ENCODE data around the gene TMEM42. TPM values are rescaled to one million over a fixed set of nuclear protein-coding genes. Genes with fewer than 3 reads are reported as not detected.

Gene TMEM42
- total RNA-seq, 2 donors from 2014 or later, result 5.3 to 6.8 TPM

DNA sequence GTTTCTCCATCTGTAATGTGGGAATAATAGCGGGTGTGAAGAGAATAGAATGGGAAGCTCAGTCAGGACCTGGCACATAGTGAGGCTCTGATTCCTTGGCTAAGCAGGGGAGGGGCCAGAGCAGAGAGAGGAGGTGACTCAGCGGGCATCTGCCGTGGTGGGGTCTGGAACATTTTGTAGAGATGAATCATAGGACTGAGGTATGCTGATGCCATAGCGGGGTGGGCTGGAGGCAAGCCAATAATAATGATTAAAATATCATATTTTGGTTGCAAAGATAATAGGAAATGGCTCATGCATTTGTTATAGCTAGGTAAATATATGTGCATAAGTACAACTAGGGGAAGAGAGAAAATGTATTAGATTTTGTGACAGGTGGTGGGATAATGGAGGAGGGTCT lies 23.9 kb downstream of the TMEM42 start:
- no peaks in the 10 kb centered on the region for H3K4me1 Mint-ChIP-seq (ENCODE audit: low read depth in 2 of 2)
- peaks cover 6 to 15% of the 10 kb centered on the region in 2 donors for H3K27me3 Mint-ChIP-seq
- no peaks in the 10 kb centered on the region for H3K36me3 Mint-ChIP-seq
- DNase-seq (ENCODE audit: low spot score), result no peak
- no peak for ATAC-seq
- H3K4me3 Mint-ChIP-seq, result no peak overlapping the region
- H3K27ac Mint-ChIP-seq, result no peak overlapping the region
- H3K9me3 Mint-ChIP-seq, result no peaks in the 10 kb centered on the region

DNA sequence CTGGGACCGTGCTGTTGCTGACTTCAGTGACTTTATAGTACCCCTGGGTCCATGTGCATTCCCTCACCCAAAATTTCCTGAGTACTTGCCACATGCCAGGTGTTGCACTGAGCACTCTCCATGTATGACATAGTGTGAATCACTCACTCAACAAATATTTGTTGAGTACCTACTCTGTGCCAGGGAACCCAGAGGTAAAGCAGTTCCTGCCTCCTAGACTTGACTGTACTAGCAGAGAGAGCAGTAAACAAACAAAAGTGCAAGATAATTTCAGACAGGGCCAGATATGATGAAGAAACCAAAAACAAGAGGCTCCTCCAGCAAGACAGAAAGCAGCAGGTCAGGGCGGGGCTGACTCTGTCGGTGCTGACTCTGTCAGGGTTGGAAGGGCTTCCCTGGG lies 24.8 kb downstream of the TMEM42 start:
- no peaks in the 10 kb centered on the region for H3K36me3 Mint-ChIP-seq
- DNase-seq (ENCODE audit: low spot score) (no peak), ATAC-seq (peak in 1 of 2 donors; percentile 28)
- no peak overlapping the region for H3K27ac Mint-ChIP-seq
- H3K4me1 Mint-ChIP-seq (ENCODE audit: low read depth in 2 of 2), result no peaks in the 10 kb centered on the region
- no peaks in the 10 kb centered on the region for H3K9me3 Mint-ChIP-seq
- H3K4me3 Mint-ChIP-seq, result no peak overlapping the region
- H3K27me3 Mint-ChIP-seq, result peaks cover 6 to 15% of the 10 kb centered on the region in 2 donors

DNA sequence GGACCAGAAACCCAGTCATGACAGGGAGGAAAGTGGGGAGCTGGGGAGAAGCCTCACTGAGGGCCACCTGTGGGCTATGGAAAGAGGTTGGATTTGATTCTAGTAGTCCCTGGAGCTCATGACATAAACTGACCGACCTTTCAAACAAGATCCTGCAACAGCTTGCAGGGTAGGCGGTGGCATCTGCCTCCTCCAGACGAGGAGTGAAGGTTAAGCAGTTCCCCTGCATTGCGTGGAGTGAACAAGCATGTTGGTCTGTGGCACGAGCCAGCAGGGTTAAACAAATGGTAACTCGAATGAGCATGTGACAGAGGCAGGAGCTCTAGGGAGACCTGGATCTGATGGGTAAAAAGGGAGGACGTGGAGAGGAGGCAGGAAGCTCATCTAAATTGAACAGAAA lies 25.4 kb downstream of the TMEM42 start:
- Mint-ChIP-seq H3K9me3 (no peaks in the 10 kb centered on the region), H3K27me3 (peaks cover 6 to 15% of the 10 kb centered on the region in 2 donors), H3K4me1 (ENCODE audit: low read depth in 2 of 2) (no peaks in the 10 kb centered on the region), H3K27ac (no peak overlapping the region), H3K4me3 (no peak overlapping the region), H3K36me3 (no peaks in the 10 kb centered on the region)
- DNase-seq (ENCODE audit: low spot score), result no peak
- ATAC-seq, result no peak

DNA sequence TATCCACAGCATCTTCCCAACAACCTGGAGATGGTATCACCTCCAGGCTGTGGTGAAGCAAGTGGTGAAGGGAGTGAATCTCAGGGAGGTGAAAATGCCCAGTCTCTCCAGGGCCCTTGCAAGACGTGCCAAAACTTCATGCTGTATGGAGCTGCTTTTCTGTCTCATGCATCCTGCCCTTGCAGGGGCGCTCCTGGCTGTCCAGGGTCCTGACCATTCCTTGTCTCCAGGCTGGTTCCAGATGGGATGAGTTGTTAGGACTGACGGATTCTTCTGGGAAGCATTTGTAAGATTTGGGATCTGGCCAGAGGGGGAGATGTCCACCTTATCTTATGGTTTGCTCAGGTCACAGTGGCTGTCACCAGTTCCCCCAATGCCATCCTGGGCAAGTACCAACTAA lies 28.5 kb downstream of the TMEM42 start:
- H3K4me1 Mint-ChIP-seq (ENCODE audit: low read depth in 2 of 2), result no peaks in the 10 kb centered on the region
- H3K4me3 Mint-ChIP-seq, result no peak overlapping the region
- H3K27me3 Mint-ChIP-seq, result peaks cover 0 to 8% of the 10 kb centered on the region in 2 donors
- no peaks in the 10 kb centered on the region for H3K36me3 Mint-ChIP-seq
- ATAC-seq, result no peak
- DNase-seq (ENCODE audit: low spot score), result no peak
- no peaks in the 10 kb centered on the region for H3K9me3 Mint-ChIP-seq
- no peak overlapping the region for H3K27ac Mint-ChIP-seq

DNA sequence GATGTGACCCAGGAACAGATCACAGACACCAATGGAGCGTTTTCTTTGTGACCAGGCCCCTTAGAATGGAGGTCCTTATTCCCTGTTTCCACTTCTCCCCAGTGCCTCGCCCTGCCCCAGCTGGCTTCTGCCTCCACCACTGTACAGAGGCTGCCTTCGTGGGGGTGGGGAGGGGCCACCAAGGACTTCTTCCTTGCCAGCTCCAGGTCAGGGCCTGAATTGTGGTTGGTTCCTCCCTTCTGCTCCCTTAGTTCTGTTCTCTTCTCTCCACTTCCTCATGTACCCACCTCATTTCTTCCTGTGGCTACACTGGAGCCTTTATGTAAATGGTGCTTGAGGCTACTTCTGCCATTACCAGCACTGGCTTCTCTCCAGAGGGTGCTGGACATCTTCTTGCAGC lies 29.1 kb downstream of the TMEM42 start:
- peaks cover 0 to 8% of the 10 kb centered on the region in 2 donors for H3K27me3 Mint-ChIP-seq
- H3K27ac Mint-ChIP-seq, result no peak overlapping the region
- ATAC-seq (no peak), DNase-seq (ENCODE audit: low spot score) (no peak)
- no peaks in the 10 kb centered on the region for H3K36me3 Mint-ChIP-seq
- no peak overlapping the region for H3K4me3 Mint-ChIP-seq
- no peaks in the 10 kb centered on the region for H3K9me3 Mint-ChIP-seq
- no peaks in the 10 kb centered on the region for H3K4me1 Mint-ChIP-seq (ENCODE audit: low read depth in 2 of 2)

DNA sequence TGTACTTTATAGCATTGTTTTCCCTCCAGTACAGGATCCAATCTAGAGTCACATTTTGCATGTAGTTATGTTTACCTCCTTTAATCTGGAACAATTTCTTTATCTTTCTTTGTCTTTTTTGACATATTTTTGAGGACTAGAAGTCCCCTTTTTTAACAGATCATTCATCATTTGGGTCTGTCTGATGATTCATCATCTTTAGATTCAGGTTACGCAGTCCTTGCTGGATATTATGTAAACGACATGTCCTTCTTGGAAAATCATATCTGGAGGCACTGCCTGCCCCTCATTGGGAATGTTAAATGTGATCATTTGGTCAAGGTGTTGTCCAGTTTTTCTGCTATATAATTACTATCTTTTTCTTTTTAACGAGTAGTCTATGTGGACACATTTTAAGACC lies 31.0 kb downstream of the TMEM42 start:
- H3K4me1 Mint-ChIP-seq (ENCODE audit: low read depth in 2 of 2), result no peaks in the 10 kb centered on the region
- no peak for ATAC-seq

DNA sequence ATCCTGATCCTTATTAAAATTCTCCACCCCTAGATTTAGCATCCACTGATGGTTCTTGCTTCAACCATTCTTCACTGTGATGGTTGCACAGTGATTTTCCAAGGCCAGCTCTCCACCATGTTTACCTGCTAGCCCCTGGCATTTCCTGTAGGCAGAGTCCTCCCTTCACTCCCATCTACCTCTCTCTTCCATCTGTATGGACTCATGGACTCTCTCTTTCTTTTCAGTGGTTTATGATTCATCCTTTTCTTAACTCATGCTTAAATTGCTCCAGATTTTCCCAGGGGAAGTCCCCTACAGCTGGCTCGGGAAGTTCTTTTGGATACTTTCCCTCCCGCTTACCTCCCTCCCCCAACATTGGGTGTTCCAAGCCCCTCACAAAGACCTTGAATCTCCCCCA lies 31.4 kb downstream of the TMEM42 start:
- H3K9me3 Mint-ChIP-seq, result no peaks in the 10 kb centered on the region
- DNase-seq (ENCODE audit: low spot score) (no peak), ATAC-seq (no peak)
- H3K27ac Mint-ChIP-seq, result no peak overlapping the region
- H3K27me3 Mint-ChIP-seq, result no peaks in the 10 kb centered on the region
- no peaks in the 10 kb centered on the region for H3K4me1 Mint-ChIP-seq (ENCODE audit: low read depth in 2 of 2)
- H3K4me3 Mint-ChIP-seq, result no peak overlapping the region
- no peaks in the 10 kb centered on the region for H3K36me3 Mint-ChIP-seq

More for the DNA sequence above, 31.0 kb downstream of the TMEM42 start:
- no peaks in the 10 kb centered on the region for H3K9me3 Mint-ChIP-seq
- no peak for DNase-seq (ENCODE audit: low spot score)
- no peaks in the 10 kb centered on the region for H3K36me3 Mint-ChIP-seq
- no peak overlapping the region for H3K4me3 Mint-ChIP-seq
- H3K27ac Mint-ChIP-seq, result no peak overlapping the region
- H3K27me3 Mint-ChIP-seq, result no peaks in the 10 kb centered on the region

DNA sequence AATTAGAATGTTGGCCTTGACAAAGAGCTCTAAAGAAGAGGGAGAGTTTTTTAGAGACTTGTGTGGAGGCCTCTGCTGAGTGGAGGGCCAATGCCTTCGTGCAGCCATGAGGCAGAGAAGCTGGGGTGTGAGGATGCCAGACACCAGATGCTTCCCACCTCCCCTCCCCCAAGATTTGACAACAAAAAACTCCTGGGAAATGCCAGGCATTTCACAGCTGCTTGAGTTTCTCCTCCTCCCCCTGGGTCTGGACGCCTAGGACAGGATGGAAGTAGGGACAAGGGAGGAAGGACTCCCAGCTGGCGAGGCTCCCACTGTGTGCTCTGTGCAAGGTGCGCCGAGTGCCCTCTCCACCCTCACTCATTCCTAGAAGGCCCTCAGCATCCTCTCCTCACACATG lies 32.8 kb downstream of the TMEM42 start:
- Mint-ChIP-seq H3K4me1 (ENCODE audit: low read depth in 2 of 2) (no peaks in the 10 kb centered on the region), H3K27me3 (peaks cover 0 to under 1% of the 10 kb centered on the region in 2 donors), H3K36me3 (no peaks in the 10 kb centered on the region), H3K9me3 (no peaks in the 10 kb centered on the region), H3K27ac (no peak overlapping the region), H3K4me3 (no peak overlapping the region)
- ATAC-seq, result no peak
- no peak for DNase-seq (ENCODE audit: low spot score)

DNA sequence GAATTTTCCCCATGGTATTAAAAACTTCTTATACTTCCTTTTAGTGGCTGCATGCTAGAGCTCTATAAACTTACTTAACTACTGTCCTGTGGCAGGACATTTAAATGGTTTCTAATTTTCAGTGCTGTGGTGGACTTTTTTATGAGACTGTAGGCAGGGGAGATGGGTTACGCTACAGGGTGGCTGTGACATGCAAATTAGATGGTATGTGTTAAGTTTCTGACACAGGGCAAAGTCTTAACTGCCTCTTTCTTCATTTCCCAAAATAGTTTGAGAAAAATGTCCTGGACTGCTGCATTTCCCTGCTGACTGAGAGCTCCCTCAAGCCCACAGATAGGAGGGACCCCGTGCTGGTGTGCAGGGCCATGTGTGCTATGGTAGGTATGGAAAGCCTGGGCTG lies 34.7 kb downstream of the TMEM42 start:
- peaks cover 9 to 11% of the 10 kb centered on the region in 2 donors for H3K27me3 Mint-ChIP-seq
- H3K36me3 Mint-ChIP-seq, result no peaks in the 10 kb centered on the region
- ATAC-seq, result no peak
- DNase-seq (ENCODE audit: low spot score), result no peak
- no peak overlapping the region for H3K4me3 Mint-ChIP-seq
- no peak overlapping the region for H3K27ac Mint-ChIP-seq
- peaks cover 0 to 11% of the 10 kb centered on the region in 2 donors for H3K4me1 Mint-ChIP-seq (ENCODE audit: low read depth in 2 of 2)
- H3K9me3 Mint-ChIP-seq, result no peaks in the 10 kb centered on the region

DNA sequence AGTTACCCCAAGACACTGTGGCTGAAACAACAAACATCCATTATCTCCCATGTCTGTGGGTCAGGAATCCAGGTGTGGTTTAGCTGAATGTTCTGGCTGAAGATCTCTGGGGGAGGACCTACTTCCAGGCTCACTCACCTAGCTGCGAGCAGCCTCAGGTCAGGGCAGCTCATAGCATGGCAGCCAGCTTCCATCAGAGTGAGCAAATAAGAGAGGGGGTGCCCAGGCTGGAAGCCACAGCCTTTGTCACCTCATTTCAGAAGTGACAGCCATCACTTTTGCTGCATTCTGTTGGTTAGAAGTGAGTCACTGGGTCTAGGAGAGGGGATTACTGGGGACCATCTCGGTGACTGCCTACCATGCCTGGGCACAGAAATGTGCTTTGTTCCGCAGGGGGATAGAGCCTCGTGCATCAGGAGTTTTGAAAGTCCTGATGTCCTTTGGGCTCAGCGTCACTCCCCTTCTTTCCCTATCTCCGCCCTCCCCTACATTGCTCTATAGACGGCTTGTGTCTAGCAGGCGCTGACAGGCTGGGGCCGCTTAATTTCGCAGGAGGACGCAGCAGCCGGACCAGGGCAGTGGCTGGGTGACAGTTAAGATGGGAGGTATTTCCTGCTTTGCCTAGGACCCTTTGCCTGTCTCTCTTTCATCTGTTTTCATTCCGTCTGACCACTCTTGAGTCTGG lies 38.1 kb downstream of the TMEM42 start:
- H3K36me3 Mint-ChIP-seq, result no peaks in the 10 kb centered on the region
- peaks cover 0 to 11% of the 10 kb centered on the region in 2 donors for H3K4me1 Mint-ChIP-seq (ENCODE audit: low read depth in 2 of 2)
- H3K27me3 Mint-ChIP-seq, result peaks cover 11 to 19% of the 10 kb centered on the region in 2 donors
- no peak for DNase-seq (ENCODE audit: low spot score)
- no peak overlapping the region for H3K4me3 Mint-ChIP-seq
- H3K27ac Mint-ChIP-seq, result no peak overlapping the region
- ATAC-seq, result peak in 1 of 2 donors; percentile 54
- no peaks in the 10 kb centered on the region for H3K9me3 Mint-ChIP-seq

DNA sequence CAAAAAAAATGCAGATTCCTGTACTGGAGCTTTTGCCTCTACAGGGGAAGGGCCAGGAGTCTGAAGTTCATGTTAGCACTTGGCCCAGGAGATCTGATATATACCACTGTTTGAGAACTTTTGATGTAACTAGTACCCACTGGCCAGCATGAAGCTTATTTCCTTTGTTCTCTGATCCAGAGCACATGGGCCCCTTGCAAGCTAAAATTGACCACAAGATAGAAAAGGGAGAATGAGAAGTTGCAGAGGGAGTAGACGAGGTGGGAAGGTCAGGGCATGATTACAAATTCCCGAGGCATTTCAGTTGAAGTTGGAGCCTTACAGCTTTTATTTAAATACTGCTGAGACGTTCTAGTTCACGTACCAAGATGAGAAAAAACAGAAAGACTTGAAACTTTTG lies 40.9 kb downstream of the TMEM42 start:
- Mint-ChIP-seq H3K27me3 (peaks cover 16 to 29% of the 10 kb centered on the region in 2 donors), H3K4me1 (ENCODE audit: low read depth in 2 of 2) (peaks cover 0 to 11% of the 10 kb centered on the region in 2 donors), H3K36me3 (no peaks in the 10 kb centered on the region), H3K27ac (no peak overlapping the region), H3K9me3 (no peaks in the 10 kb centered on the region), H3K4me3 (no peak overlapping the region)
- DNase-seq (ENCODE audit: low spot score) (no peak), ATAC-seq (no peak)

DNA sequence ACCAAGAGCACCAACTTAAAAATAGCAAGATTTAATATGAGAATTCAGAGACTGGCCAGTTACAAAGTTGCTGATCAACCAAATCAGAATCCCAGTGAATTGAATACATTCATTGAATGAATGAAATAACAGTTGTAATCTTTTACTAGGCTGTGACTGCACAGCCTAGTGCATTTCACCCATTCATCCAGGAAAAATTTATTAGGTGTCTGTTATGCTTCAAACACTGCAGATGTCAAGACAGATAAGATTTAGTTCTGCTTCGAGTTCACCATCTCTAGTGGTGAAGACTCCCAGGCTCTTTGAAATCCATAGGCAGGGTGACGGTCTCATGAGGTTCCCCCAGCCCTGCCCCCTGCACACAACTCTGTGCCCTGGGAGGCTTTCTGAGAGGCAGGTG lies 41.6 kb downstream of the TMEM42 start:
- ATAC-seq (no peak), DNase-seq (ENCODE audit: low spot score) (no peak)
- no peak overlapping the region for H3K4me3 Mint-ChIP-seq
- no peaks in the 10 kb centered on the region for H3K9me3 Mint-ChIP-seq
- H3K27me3 Mint-ChIP-seq, result peaks cover 21 to 32% of the 10 kb centered on the region in 2 donors
- H3K36me3 Mint-ChIP-seq, result no peaks in the 10 kb centered on the region
- no peak overlapping the region for H3K27ac Mint-ChIP-seq
- H3K4me1 Mint-ChIP-seq (ENCODE audit: low read depth in 2 of 2), result peaks cover 0 to 11% of the 10 kb centered on the region in 2 donors

DNA sequence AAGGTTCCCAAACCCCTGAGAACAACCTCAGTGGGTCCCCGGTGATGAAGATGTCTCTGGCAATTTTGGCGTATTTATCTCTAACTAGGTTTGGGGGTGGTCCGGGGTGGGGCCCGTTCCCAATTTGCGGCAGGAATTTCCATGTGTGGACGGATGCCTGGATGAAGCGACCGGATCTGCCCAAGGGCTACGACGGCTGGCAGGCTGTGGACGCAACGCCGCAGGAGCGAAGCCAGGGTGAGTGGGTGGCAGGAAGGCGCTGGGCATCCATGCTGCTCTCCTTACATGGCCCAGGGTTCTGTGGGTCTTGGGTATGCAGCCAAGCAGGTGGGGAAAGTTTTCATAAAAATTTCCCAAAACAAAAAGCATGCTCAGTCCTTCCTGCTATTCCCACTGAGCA lies 42.0 kb downstream of the TMEM42 start:
- DNase-seq (ENCODE audit: low spot score) (no peak), ATAC-seq (no peak)
- Mint-ChIP-seq H3K27ac (no peak overlapping the region), H3K36me3 (no peaks in the 10 kb centered on the region), H3K9me3 (no peaks in the 10 kb centered on the region), H3K4me1 (ENCODE audit: low read depth in 2 of 2) (peaks cover 0 to 11% of the 10 kb centered on the region in 2 donors), H3K27me3 (peaks cover 21 to 34% of the 10 kb centered on the region in 2 donors), H3K4me3 (no peak overlapping the region)

DNA sequence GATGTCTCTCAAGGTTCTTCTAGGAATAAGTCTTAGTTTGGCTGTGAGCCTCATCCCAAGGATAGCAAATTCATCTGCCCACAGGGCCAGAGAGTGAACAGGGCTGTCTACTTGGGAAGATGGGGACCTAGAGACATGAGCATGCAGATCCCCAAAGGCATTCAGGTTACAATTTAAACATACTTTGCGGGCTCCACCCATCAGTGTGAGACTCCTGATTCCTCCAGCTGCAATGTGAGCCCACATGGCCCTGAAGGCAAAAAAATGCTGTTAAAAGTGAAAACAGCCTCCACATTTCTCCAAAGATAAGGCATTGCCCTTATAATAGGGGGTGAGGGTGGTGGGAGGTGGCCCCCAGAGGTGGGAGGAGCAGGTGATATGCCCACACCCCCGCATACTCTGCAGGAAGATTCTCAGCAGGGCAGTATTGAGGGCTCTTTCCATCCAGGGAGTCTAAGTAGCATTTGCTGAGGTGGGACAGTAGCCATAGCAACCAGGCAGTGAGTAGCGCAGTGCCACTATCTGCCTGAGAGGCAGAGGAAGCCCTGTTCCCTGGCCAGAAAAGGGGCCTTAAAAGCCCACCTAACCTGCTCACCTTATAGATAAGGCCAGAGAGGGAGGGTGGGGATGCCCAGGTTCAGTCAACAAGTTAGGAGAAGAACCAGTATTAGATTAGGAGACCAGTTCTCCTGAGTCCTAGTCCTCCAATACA lies 43.9 kb downstream of the TMEM42 start:
- Mint-ChIP-seq H3K9me3 (no peaks in the 10 kb centered on the region), H3K27ac (no peak overlapping the region), H3K27me3 (peaks cover 12 to 39% of the 10 kb centered on the region in 2 donors), H3K4me1 (ENCODE audit: low read depth in 2 of 2) (peaks cover 0 to under 1% of the 10 kb centered on the region in 2 donors), H3K4me3 (no peak overlapping the region), H3K36me3 (no peaks in the 10 kb centered on the region)
- DNase-seq (ENCODE audit: low spot score) (no peak), ATAC-seq (no peak)

All from natural killer cell treated with Interleukin-12 subunit alpha and Interleukin-12 subunit beta and Interleukin-15 and Interleukin-18, amount 100 ng/mL, for 72 hours (primary cell).